NCI-H146 treated with DMSO at 0.1 percent for 48 hours (cell line): ENCODE measurements around the gene GNG7.
"Not testable (repeated sequence)": the region's sequence is repeated elsewhere in the genome, so short reads cannot be mapped to it uniquely, and the experiment has no call there.

Source experiments
- DNase-seq: peaks from one replicate; lab custom pipeline; 2025; ENCODE audit not compliant: unreplicated experiment; lab: John Stamatoyannopoulos, UW

The GNG7 gene

DNA sequence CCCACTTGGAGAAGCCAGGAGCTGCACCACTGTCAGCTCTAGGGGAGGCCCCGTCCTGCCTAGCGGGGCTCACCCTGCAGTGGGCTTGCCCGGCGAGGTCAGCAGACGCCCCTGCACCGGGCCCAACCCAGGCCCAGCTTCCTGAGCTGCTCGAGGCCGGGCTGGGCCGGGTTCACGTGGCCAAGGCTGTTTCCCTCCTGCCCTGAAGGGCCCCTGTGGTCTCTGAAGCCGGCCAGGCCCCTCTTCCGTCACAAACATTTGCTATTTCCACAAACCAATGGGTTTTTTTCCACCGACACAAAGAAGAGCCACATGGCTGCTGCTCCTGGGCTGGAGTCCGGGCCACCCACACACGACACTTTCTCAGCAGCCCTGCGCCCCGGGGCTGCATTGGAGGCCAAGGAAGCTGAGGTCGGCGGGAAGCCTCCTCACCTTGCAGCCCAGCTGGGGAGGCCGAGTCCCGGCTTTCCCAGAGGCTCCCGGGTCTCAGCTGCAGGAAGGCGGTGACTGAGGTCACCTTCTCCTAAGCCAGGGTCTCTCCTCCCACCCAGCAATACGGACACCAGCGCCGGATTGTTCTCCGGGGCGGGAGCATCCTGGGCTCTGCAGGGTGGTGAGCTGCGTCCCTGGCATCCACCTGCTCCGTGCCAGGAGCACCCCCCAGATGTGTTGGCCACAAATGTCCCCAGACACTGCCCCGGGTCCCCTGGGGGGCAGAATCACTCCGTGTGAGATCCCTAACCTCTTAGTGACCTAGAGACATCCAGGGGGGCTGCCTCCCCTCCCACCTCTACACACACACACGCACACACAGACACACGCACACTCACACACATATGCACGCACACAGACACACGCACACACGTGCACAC is 146.0 kb downstream of the GNG7 start:
- DNase-seq = no peak

GRCh38 chr19:2555422-2556220 is 146.9 kb downstream of the GNG7 start:
- no peak for DNase-seq

GRCh38 chr19:2554856-2555255 is 147.6 kb downstream of the GNG7 start:
- no peak for DNase-seq

DNA sequence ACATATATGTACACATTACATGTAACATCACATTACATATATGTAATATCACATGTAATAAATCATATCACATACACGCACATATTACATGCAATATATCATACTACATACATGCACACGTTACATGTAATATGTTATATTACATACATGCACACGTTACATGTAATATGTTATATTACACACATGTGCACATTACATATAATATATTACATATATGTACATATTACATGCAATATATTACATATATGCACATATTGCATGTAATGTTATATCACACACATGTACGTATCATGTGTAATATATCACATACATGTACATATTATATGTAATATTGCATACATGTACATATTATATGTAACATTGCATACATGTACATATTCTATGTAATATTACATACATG is 149.0 kb downstream of the GNG7 start:
- DNase-seq = no peak

- DNase-seq = no peak
Measured at GRCh38 chr19:2552859-2553258, 149.6 kb downstream of the GNG7 start.

DNA sequence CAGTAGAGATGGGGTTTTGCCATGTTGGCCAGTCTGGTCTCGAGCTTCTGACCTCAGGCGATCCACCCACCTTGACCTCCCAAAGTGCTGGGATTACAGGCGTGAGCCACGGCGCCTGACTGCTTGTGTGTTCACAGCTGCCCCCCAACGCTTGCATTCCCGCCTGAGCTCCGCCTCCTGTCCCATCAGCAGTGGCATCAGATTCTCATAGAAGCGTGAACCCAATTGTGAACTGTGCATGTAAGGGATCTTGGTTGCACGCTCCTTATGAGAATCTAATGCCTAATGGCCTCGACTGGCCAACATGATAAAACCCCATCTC is 150.7 kb downstream of the GNG7 start:
- DNase-seq = no peak

- no peak for DNase-seq
Measured at GRCh38 chr19:2551172-2551863, 151.2 kb downstream of the GNG7 start.

DNA sequence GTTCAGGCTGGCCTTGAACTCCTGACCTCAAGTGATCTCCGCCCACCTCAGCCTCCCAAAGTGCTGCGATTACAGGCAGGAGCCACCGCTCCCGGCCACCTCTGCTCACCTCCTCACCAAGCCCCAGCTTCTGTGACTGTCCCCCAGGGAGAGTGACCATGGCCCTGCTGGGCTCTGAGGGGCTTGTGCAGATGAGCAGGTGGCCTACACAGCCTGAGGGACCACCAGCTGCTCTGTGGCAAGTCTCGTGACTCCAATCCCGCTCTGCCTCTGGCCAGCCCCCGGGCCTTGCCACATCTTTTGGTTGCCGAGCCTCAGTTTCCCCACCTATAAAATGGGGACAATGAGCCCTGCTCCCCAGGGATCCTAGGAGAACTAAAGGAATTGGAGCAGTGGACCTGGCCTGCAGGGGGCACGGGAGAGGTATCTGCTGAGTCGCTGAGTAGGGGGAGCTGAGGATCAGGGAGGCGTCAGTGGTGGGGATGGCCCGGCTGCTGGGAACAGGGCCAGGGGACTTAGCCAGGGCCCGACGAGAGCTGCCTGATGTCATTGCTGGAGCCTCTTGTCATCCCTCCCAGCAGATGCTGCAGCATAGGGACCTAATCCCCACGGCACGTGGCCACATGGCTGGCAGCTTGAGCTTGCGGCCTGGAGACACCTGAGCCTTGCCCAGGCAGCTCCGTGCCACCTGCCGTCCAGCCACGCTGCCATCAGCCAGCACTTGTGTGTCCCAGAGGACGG is 151.9 kb downstream of the GNG7 start:
- no peak for DNase-seq

- DNase-seq = no peak
Measured at GRCh38 chr19:2549701-2550191, 152.7 kb downstream of the GNG7 start.

DNA sequence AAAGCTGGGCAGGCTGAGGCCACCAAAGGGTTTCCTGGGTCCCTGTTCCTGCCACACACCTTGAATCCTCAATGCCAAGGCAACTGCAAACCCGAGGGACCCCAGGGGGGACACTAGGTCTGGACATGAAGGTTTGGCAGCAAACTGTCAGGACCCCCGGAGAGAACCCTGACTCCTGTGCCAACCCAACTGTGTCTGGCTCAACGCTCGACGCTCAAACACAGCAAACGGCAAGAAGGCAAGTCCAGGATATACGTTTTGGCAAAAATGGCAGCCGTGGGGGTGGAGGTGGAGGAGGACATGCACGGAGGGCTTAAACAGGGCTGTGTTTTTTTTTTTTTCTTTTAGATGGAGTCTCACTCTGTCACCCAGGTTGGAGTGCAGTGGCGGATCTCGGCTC is 153.5 kb downstream of the GNG7 start:
- DNase-seq = no peak

DNA sequence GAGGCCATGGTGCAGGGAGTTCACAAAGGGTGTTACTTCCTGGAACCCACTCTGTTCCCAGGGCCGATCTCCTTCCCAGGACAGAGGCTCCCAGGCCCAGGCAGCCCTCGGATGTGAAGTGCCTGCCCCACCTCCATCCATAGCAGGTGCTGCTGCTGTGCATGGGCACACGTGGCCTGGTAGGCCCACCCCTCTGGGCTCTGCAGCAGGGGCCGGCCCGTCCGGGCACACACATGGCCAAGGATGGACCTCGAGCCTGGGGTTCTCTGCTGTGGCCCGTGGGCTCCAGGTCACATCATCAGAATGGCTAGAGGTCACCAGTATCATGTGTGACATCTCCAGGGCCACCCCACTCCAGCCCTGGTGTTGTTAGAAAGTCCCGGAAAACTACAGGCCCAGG is 154.8 kb downstream of the GNG7 start:
- DNase-seq = no peak

GRCh38 chr19:2547033-2547680 is 155.3 kb downstream of the GNG7 start:
- no peak for DNase-seq

DNA sequence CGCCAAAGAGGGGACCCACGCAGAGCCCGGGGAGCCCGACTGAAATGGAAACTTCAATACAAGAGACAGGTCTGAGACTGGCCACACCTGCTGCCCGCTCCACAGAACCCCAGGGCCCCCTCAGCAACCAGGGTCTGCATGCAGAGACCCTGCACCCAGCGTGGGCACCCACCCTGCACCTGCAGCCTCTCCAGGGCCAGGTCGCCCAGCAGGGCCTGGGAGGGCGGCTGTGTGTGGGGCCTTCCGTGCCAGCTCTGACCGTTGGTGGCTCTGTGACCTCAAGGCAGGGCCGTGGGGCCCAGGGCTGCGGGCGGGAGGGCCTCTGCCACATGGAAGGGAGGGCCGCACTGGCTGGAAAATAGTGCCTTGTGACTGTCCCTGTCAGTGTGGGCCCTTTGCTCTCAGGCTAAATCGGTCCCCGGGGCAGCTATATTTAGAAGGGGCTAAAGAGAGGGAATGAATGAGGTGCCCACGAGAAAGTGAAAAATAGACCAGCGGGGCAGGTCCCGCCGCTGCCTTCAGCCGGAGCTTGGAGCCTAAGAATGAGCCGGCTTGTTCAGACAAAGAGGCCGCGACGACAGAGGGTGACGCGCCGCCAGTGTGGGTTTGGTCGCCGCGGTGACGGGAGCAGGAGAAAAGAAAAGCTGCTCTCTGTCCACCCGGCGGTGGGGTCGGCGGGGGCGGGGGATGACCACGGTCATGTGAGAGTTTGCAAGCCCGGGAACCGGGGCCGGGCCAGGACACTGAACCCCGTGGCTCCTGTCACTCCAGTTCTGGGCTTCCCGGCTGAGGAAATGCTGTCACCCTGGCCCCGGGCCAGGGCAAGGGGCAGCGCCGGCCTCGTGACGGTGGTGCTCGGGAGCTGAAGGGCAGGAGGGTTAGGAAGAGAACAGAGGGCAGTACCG is 156.1 kb downstream of the GNG7 start:
- no peak for DNase-seq

- DNase-seq = not testable (repeated sequence)
Measured at GRCh38 chr19:2545416-2546127, 156.9 kb downstream of the GNG7 start.

DNA sequence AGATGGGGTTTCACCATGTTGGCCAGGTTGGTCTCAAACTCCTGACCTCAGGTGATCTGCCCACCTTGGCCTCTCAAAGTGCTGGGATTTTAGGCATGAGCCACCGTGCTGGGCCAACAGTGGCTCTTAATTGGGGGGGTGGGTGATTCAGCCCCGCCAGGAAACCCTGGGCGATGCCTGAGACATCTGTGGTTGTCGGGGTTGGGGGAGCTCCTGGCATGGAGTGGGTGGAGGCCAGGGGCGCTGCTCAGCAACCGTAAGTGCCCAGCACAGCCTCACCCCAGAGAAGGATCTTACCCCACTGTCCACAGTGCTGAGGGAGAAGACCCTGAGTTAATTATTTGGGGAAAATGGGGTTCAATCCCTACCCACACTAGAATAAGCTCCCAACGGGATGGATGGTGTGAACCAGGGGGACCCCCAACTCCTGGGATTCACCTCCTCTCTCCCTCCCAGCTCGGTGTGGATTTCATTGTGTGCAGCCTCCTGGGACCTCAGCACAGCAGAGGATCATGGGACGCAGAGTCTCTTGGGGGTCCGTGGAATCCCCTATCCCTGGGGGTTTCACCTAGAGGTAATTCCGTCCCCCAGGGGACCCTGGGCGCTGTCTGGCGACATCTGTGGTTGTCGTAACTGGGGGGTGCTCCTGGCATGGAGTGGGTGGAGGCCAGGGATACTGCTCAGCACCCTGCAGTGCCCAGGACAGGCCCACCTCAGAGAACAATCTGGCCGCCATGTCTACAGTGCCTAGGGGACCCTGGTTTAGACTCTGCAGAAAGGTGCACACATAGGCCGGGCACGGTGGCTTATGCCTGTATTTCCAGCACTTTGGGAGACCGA is 157.7 kb downstream of the GNG7 start:
- no peak for DNase-seq

DNA sequence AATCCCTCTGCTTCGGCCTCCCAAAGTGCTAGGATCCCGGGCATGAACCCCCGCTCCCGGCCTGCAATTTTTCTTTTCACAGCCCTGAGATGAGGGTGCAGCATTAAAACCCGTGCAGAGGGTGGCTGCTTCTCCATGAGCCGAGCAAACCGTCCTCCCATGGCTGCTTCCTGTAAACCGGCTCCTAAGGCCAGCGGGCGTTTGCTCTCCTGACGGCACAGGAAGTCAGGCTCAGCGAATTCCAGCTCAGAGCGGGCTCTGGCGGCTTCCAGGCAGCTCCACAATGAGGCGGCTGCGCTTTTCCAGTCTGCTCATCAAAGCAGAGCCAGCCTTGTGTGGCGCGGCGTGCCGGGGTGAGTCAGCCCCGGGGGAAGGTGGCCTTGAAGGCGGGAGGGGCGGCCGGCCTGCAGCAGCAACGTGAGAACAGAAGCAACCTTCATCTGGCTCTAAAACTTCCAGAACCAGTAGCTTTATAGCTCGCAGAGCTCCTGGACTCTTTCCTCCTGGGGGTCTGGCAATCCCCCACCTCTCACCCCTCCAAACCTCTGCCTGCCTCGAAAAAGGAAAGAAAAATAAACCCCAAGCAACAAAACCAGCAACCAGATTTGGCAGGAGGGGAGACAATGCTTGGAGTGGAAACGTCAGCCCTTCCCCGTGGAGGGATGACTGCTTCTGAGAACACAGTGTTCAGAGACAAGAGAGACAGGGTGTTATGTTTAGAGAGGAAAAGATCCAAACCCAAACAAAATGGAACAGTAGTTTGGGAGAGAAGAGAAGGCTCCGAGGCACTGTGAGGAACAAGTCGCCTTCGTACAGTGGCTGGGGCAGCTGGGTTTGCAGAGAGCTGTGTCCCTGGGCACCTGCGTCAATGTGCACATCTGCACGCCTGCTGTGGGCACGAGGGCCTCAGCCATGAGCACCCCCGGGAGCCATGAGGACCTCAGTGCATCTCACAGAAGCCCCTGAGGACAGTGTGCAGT is 158.7 kb downstream of the GNG7 start:
- peak; percentile 49 for DNase-seq

DNA sequence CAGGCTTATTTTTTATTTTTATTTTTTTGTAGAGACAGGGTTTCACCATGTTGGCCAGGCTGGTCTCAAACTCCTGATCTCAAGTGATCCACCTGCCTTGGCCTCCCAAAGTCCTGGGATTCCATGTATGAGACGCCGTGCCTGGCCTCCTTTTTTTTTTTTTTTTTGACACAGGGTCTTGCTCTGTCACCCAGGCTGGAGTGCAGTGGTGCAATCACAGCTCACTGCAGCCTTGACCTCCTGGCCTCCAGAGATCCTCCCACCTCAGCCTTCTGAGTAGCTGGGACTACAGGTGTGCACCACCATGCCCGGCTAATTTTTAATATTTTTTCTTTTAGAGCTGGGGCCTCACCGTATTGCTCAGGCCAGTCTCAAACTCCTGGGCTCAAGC is 159.4 kb downstream of the GNG7 start:
- DNase-seq = not testable (repeated sequence)
